GM12878 (cell line): ENCODE measurements around the gene SLAMF1. TPM values are rescaled to one million over a fixed set of nuclear protein-coding genes. Genes with fewer than 3 reads are reported as not detected.

ENCODE experiments used
- BMI1 ChIP-seq: fragments of 450-650 bp; IDR thresholded peaks from 2 replicates; pipeline ENCODE4 v1.6.1; 2016; ENCODE audit warnings: mild to moderate bottlenecking, moderate library complexity, borderline replicate concordance
- CHD2 ChIP-seq: IDR thresholded peaks from 2 replicates; pipeline ENCODE4 v1.6.1; 2011; ENCODE audit warnings: low read depth, low read length, improper control_type of control experiment, borderline replicate concordance
- CREB1 ChIP-seq: IDR thresholded peaks from 2 replicates; pipeline ENCODE4 v1.6.1; 2012; ENCODE audit warnings: low read depth, mild to moderate bottlenecking, inconsistent platforms
- E4F1 ChIP-seq: fragments of 450-650 bp; IDR thresholded peaks from 2 replicates; pipeline ENCODE4 v1.6.1; 2018; ENCODE audit warnings: borderline replicate concordance, mild to moderate bottlenecking; ENCODE audit not compliant: partially characterized antibody
- EED ChIP-seq: sonication (generic); IDR thresholded peaks from 2 replicates; pipeline ENCODE4 v1.6.1; 2016; ENCODE audit warnings: antibody characterized with exemption, low read depth
- EZH2 ChIP-seq: IDR thresholded peaks from 2 replicates; pipeline ENCODE4 v1.6.1; 2012; ENCODE audit warnings: low read depth, mild to moderate bottlenecking, control low read depth, inconsistent platforms, low read length, borderline replicate concordance; ENCODE audit not compliant: control insufficient read depth
- FOXM1 ChIP-seq: IDR thresholded peaks from 2 replicates; pipeline ENCODE4 v1.6.1; 2012; ENCODE audit warnings: low read depth, mild to moderate bottlenecking, inconsistent platforms, low read length, moderate library complexity
- HDAC2 ChIP-seq: fragments of 200-600 bp; sonication (generic); IDR thresholded peaks from 2 replicates; pipeline ENCODE4 v1.6.1; 2017
- IKZF1 ChIP-seq: fragments of 450-650 bp; conservative IDR thresholded peaks from 2 replicates; pipeline ENCODE4 v1.6.1; 2017; ENCODE audit warnings: antibody characterized with exemption, mild to moderate bottlenecking
- IKZF2 ChIP-seq, 2 experiments: fragments of 450-650 bp; IDR thresholded peaks; 2 replicates each; pipeline ENCODE4 v1.6.1; 2017; ENCODE audit warnings: mild to moderate bottlenecking in 2 of 2, moderate library complexity in 2 of 2
- MEF2B ChIP-seq: fragments of 450-650 bp; IDR thresholded peaks from 2 replicates; pipeline ENCODE4 v1.6.1; 2018; ENCODE audit warnings: mild to moderate bottlenecking, moderate library complexity; ENCODE audit not compliant: partially characterized antibody, poor library complexity, severe bottlenecking
- MTA2 ChIP-seq: fragments of 450-650 bp; IDR thresholded peaks from 2 replicates; pipeline ENCODE4 v1.6.1; 2016; ENCODE audit warnings: low read depth, mild to moderate bottlenecking, moderate library complexity
- MTA3 ChIP-seq: IDR thresholded peaks from 2 replicates; pipeline ENCODE4 v1.6.1; 2012; ENCODE audit warnings: low read length, inconsistent platforms, borderline replicate concordance
- MXI1 ChIP-seq: fragments of 150-350 bp; IDR thresholded peaks from 2 replicates; pipeline ENCODE4 v1.6.1; 2011; ENCODE audit warnings: low read depth, mild to moderate bottlenecking, inconsistent platforms, low read length, improper control_type of control experiment
- NR2C2 ChIP-seq: IDR thresholded peaks from 2 replicates; pipeline ENCODE4 v1.6.1; 2011; ENCODE audit warnings: borderline replicate concordance, low read depth; ENCODE audit not compliant: control insufficient read depth, insufficient read length
- NR2F1 ChIP-seq: fragments of 450-650 bp; conservative IDR thresholded peaks from 2 replicates; pipeline ENCODE4 v1.6.1; 2017; ENCODE audit warnings: mild to moderate bottlenecking
- NRF1 ChIP-seq: conservative IDR thresholded peaks from 2 replicates; pipeline ENCODE4 v1.6.1; 2011; ENCODE audit warnings: mild to moderate bottlenecking, low read depth, low read length, improper control_type of control experiment
- PML ChIP-seq: IDR thresholded peaks from 2 replicates; pipeline ENCODE4 v1.6.1; 2012; ENCODE audit warnings: low read length, inconsistent platforms
- RFX5 ChIP-seq: IDR thresholded peaks from 2 replicates; pipeline ENCODE4 v1.6.1; 2011; ENCODE audit warnings: low read depth, low read length, improper control_type of control experiment
- SMC3 ChIP-seq: IDR thresholded peaks from 2 replicates; pipeline ENCODE4 v1.6.1; 2011; ENCODE audit warnings: low read length, improper control_type of control experiment, borderline replicate concordance
- STAT1 ChIP-seq: fragments of 450-650 bp; conservative IDR thresholded peaks from 2 replicates; pipeline ENCODE4 v1.6.1; 2014; ENCODE audit warnings: antibody characterized with exemption, mild to moderate bottlenecking
- SUPT20H ChIP-seq: IDR thresholded peaks from 2 replicates; pipeline ENCODE4 v1.6.1; 2011; ENCODE audit warnings: low read depth, mild to moderate bottlenecking, low read length, moderate library complexity, borderline replicate concordance; ENCODE audit not compliant: control insufficient read depth
- SUZ12 ChIP-seq: fragments of 200-600 bp; sonication (generic); IDR thresholded peaks from one replicate; pipeline ENCODE4 v1.6.1; 2018; ENCODE audit warnings: antibody characterized with exemption, mild to moderate bottlenecking; ENCODE audit not compliant: unreplicated experiment
- TARDBP ChIP-seq: IDR thresholded peaks from 2 replicates; pipeline ENCODE4 v1.6.1; 2016; ENCODE audit warnings: borderline replicate concordance
- ZNF207 ChIP-seq: fragments of 450-650 bp; IDR thresholded peaks from 2 replicates; pipeline ENCODE4 v1.6.1; 2014; ENCODE audit warnings: antibody characterized with exemption, mild to moderate bottlenecking, borderline replicate concordance
- polyA plus RNA-seq, 11 experiments: library from polyadenylated mRNA; depleted of rRNA in 4 of 11; unstranded in 6 of 11; stranded (reverse) in 5 of 11; fragments of >200 nt; fragmentation: Nextera tagmentation in 4 of 11; fragmentation: Illumina TruSeq in 1 of 11; extraction: Ambion mirVana in 4 of 11; extraction: Trizol in 1 of 11; gene quantifications; 1 replicate in 1 of 11; 2 replicates in 10 of 11; pipeline versions ENCODE4 v1.2.1 to v1.2.3, GENCODE V29; 2011 to 2016; ENCODE audit warnings: inconsistent platforms in 2 of 11, missing spikeins in 2 of 11, low read depth in 1 of 11
- total RNA-seq, 4 experiments: library from RNA; depleted of rRNA in 3 of 4; stranded (reverse); fragments of >200 nt in 3 of 4; fragmentation: Illumina TruSeq in 1 of 4; extraction: Trizol in 1 of 4; gene quantifications; 2 replicates each; pipeline versions ENCODE4 v1.2.1 to v1.2.3, GENCODE V29; 2013 to 2021
- TF ChIP-seq, protein P1 (sequence below): IDR thresholded peaks from 2 replicates; pipeline ENCODE4 v1.6.1; 2011; ENCODE audit warnings: low read depth, low read length, improper control_type of control experiment, borderline replicate concordance
- TF ChIP-seq, protein P2 (sequence below): IDR thresholded peaks from 2 replicates; pipeline ENCODE4 v1.6.1; 2012; ENCODE audit warnings: low read depth, low read length, improper control_type of control experiment

The SLAMF1 gene
- total and polyA plus RNA-seq, 10 of the 15 experiments (the other 5 are each of a cell fraction or from before 2014, with no cell fraction given), result 87.3 to 260 (median 131) TPM

DNA sequence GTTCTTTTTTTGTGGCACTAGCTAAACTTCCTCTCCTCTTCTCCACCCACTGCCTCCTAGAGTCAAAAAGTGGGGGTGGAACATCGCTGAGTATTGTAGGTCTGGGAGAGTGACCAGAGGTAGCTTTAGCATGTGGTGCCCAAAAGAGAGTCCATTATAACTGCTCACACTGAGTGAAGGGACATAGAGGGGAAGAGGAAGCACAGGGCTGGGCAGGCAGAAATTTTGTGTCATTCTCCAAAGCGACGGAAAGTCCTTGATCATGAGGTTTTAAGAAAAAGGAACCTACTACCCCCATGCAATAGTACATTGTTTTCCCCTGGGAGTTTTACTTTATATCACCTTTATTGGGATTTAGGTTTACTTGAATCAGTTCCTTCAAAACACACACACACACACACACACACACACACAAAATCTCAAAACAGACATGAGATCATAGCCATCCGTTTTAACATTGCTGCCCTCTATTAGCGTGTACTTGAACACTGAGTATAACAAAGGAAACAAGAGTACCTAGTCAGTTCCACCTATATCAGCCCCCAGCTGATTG lies 71.7 kb downstream of the SLAMF1 start (continued):
- TF ChIP-seq MTA2, result peak; percentile 58; the same call in 1 of the 2 replicates
- no peak for TF ChIP-seq MXI1
- TF ChIP-seq SUZ12, result no peak
- TF ChIP-seq NR2F1, result no peak
- TF ChIP-seq CREB1, result no peak; the same call in 1 of the 2 replicates
- TF ChIP-seq IKZF1, result peak; percentile 66
- TF ChIP-seq NR2C2, result no peak
- TF ChIP-seq TARDBP, result no peak
- TF ChIP-seq PML, result no peak
- peak; percentile 83 for TF ChIP-seq MEF2B
- TF ChIP-seq FOXM1, result no peak
- TF ChIP-seq RFX5, result no peak
- peak; percentile 22; the same call in 1 of the 2 replicates for TF ChIP-seq MTA3
- TF ChIP-seq, protein P1, sequence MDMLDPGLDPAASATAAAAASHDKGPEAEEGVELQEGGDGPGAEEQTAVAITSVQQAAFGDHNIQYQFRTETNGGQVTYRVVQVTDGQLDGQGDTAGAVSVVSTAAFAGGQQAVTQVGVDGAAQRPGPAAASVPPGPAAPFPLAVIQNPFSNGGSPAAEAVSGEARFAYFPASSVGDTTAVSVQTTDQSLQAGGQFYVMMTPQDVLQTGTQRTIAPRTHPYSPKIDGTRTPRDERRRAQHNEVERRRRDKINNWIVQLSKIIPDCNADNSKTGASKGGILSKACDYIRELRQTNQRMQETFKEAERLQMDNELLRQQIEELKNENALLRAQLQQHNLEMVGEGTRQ, result no peak
- TF ChIP-seq SUPT20H, result no peak
- TF ChIP-seq CHD2, result no peak
- TF ChIP-seq STAT1, result no peak
- no peak for TF ChIP-seq SMC3
- 0 out of 2 replicates have a peak, but pooled peaks have one; percentile 47 for TF ChIP-seq BMI1
- TF ChIP-seq, protein P2, sequence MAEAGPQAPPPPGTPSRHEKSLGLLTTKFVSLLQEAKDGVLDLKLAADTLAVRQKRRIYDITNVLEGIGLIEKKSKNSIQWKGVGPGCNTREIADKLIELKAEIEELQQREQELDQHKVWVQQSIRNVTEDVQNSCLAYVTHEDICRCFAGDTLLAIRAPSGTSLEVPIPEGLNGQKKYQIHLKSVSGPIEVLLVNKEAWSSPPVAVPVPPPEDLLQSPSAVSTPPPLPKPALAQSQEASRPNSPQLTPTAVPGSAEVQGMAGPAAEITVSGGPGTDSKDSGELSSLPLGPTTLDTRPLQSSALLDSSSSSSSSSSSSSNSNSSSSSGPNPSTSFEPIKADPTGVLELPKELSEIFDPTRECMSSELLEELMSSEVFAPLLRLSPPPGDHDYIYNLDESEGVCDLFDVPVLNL, result no peak
- TF ChIP-seq IKZF2 (IDR thresholded peaks at IDR 0.05), result peak; percentile 53 to 64; a peak in 3 of 4 replicates
- no peak for TF ChIP-seq HDAC2
- TF ChIP-seq EED, result no peak
- TF ChIP-seq ZNF207, result no peak
- TF ChIP-seq NRF1, result no peak
- TF ChIP-seq E4F1, result no peak
- TF ChIP-seq EZH2, result no peak
